Endodermal cell (in vitro differentiated cells): Measurements from ENCODE around the gene SBF2. TPM values are rescaled to one million over a fixed set of nuclear protein-coding genes. Genes with fewer than 3 reads are reported as not detected.

ENCODE experiments used
- DNase-seq: peaks from one replicate; pipeline ENCODE4 v3.0.0-alpha.2; 2017
- H3K27ac ChIP-seq: 2 replicates; pipeline ENCODE4 v1.5.1; 2013; ENCODE audit warnings: mild to moderate bottlenecking, low read depth, low read length, moderate library complexity
- H3K27me3 ChIP-seq: 2 replicates; pipeline ENCODE4 v1.6.1; 2013; ENCODE audit warnings: mild to moderate bottlenecking, low read length, moderate library complexity; ENCODE audit not compliant: insufficient read depth, control insufficient read depth, poor library complexity, severe bottlenecking
- H3K36me3 ChIP-seq: 2 replicates; pipeline ENCODE4 v1.7.0; 2013; ENCODE audit warnings: mild to moderate bottlenecking, low read length, moderate library complexity; ENCODE audit not compliant: control insufficient read depth, insufficient read depth
- H3K4me1 ChIP-seq: one replicate; pipeline ENCODE4 v1.7.0; 2013; ENCODE audit warnings: low read length; ENCODE audit not compliant: control insufficient read depth, insufficient read depth
- H3K4me3 ChIP-seq: 2 replicates; pipeline ENCODE4 v1.5.1; 2013; ENCODE audit warnings: mild to moderate bottlenecking, low read length, moderate library complexity
- H3K9ac ChIP-seq: 2 replicates; pipeline ENCODE4 v1.6.1; 2013; ENCODE audit warnings: mild to moderate bottlenecking, low read length, moderate library complexity; ENCODE audit not compliant: poor library complexity, severe bottlenecking; ENCODE audit errors: extremely low read depth
- H3K9me3 ChIP-seq: 2 replicates; pipeline ENCODE4 v1.6.1; 2013; ENCODE audit warnings: mild to moderate bottlenecking, low read length, moderate library complexity; ENCODE audit not compliant: control insufficient read depth
- H3K27ac Mint-ChIP-seq: 2 replicates; pipeline ENCODE4 v1.8.0; 2020; ENCODE audit warnings: mixed read lengths
- H3K27me3 Mint-ChIP-seq: 2 replicates; pipeline ENCODE4 v1.8.0; 2021; ENCODE audit warnings: mild to moderate bottlenecking, mixed read lengths; ENCODE audit not compliant: insufficient read depth
- H3K36me3 Mint-ChIP-seq: 2 replicates; pipeline ENCODE4 v1.8.0; 2020; ENCODE audit warnings: low read depth, mixed read lengths
- H3K4me1 Mint-ChIP-seq: 2 replicates; pipeline ENCODE4 v1.8.0; 2020; ENCODE audit warnings: mixed read lengths
- H3K4me3 Mint-ChIP-seq: 2 replicates; pipeline ENCODE4 v1.8.0; 2020; ENCODE audit warnings: mild to moderate bottlenecking, moderate library complexity, mixed read lengths
- H3K9me3 Mint-ChIP-seq: 2 replicates; pipeline ENCODE4 v1.8.0; 2020; ENCODE audit warnings: mild to moderate bottlenecking, mixed read lengths
- WGBS, 2 experiments: methylation state at CpG; one replicate each; pipeline versions ENCODE4 v1.1.5 to v1.1.7; 2013; ENCODE audit warnings: missing lambda C conversion rate in 2 of 2, mixed read lengths in 1 of 2; ENCODE audit not compliant: insufficient coverage in 1 of 2, insufficient read length in 1 of 2; 5-methylcytosine and 5-hydroxymethylcytosine counted together
- total RNA-seq, 2 donors: library from RNA; stranded (reverse); fragmentation: NEBNext Ultra II Directional in 1 of 2; extraction: Animal tissue kit (Norgen Biotek cat#: 25700) in 1 of 2; gene quantifications; 2 replicates in 1 of 2; 3 replicates in 1 of 2; pipeline ENCODE4 v1.2.1, GENCODE V29; 2021
- TF ChIP-seq, protein P1 (sequence below): fragments of 200-600 bp; sonication (generic); conservative IDR thresholded peaks from 2 replicates; pipeline ENCODE4 v1.5.0; 2021; ENCODE audit warnings: antibody characterized with exemption, mild to moderate bottlenecking

Gene SBF2
- total RNA-seq, 2 donors from 2014 or later: 27.1 to 32.5 TPM

GRCh38 chr11:9799886-9800285 is 494.1 kb downstream of the SBF2 start:
- Mint-ChIP-seq H3K27me3 (no peaks in the 10 kb centered on the region), H3K27ac (no peak overlapping the region), H3K36me3 (peaks cover 8% of the 10 kb centered on the region), H3K9me3 (no peaks in the 10 kb centered on the region), H3K4me1 (peaks cover 14% of the 10 kb centered on the region), H3K4me3 (no peak overlapping the region)
- Histone ChIP-seq H3K27ac (no peak overlapping the region), H3K9me3 (no peaks in the 10 kb centered on the region), H3K9ac (no peak overlapping the region), H3K27me3 (no peaks in the 10 kb centered on the region), H3K4me1 (peaks cover 11% of the 10 kb centered on the region), H3K36me3 (no peaks in the 10 kb centered on the region), H3K4me3 (no peak overlapping the region)
- no peak for DNase-seq
- WGBS, 2 experiments: 92 to 94% methylated on average over 3 of the region's 3 CpGs
- TF ChIP-seq, protein P1, sequence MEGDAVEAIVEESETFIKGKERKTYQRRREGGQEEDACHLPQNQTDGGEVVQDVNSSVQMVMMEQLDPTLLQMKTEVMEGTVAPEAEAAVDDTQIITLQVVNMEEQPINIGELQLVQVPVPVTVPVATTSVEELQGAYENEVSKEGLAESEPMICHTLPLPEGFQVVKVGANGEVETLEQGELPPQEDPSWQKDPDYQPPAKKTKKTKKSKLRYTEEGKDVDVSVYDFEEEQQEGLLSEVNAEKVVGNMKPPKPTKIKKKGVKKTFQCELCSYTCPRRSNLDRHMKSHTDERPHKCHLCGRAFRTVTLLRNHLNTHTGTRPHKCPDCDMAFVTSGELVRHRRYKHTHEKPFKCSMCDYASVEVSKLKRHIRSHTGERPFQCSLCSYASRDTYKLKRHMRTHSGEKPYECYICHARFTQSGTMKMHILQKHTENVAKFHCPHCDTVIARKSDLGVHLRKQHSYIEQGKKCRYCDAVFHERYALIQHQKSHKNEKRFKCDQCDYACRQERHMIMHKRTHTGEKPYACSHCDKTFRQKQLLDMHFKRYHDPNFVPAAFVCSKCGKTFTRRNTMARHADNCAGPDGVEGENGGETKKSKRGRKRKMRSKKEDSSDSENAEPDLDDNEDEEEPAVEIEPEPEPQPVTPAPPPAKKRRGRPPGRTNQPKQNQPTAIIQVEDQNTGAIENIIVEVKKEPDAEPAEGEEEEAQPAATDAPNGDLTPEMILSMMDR: no peak

GRCh38 chr11:9797300-9797699 is 496.7 kb downstream of the SBF2 start:
- Mint-ChIP-seq H3K9me3 (no peaks in the 10 kb centered on the region), H3K27ac (no peak overlapping the region)
- no peak overlapping the region for H3K9ac ChIP-seq

GRCh38 chr11:9796854-9797253 is 497.2 kb downstream of the SBF2 start:
- Mint-ChIP-seq H3K36me3 (peaks cover 12% of the 10 kb centered on the region), H3K27me3 (no peaks in the 10 kb centered on the region)
- TF ChIP-seq, protein P1: no peak

More at GRCh38 chr11:9797300-9797699, 496.7 kb downstream of the SBF2 start:
- Histone ChIP-seq H3K27me3 (no peaks in the 10 kb centered on the region), H3K27ac (no peak overlapping the region), H3K4me1 (no peaks in the 10 kb centered on the region), H3K4me3 (no peak overlapping the region), H3K36me3 (no peaks in the 10 kb centered on the region), H3K9me3 (no peaks in the 10 kb centered on the region)
- 95 to 96% methylated on average over 4 of the region's 4 CpGs for WGBS, 2 experiments
- Mint-ChIP-seq H3K36me3 (peaks cover 11% of the 10 kb centered on the region), H3K27me3 (no peaks in the 10 kb centered on the region), H3K4me3 (no peak overlapping the region), H3K4me1 (peaks cover 2% of the 10 kb centered on the region)
- DNase-seq: no peak
- TF ChIP-seq, protein P1: no peak

More at GRCh38 chr11:9796854-9797253, 497.2 kb downstream of the SBF2 start:
- Histone ChIP-seq H3K4me1 (no peaks in the 10 kb centered on the region), H3K9me3 (no peaks in the 10 kb centered on the region), H3K4me3 (no peak overlapping the region), H3K36me3 (no peaks in the 10 kb centered on the region), H3K9ac (no peak overlapping the region), H3K27me3 (no peaks in the 10 kb centered on the region), H3K27ac (no peak overlapping the region)
- 95 to 98% methylated on average over 4 to 5 of the region's 5 CpGs for WGBS, 2 experiments
- DNase-seq: no peak
- Mint-ChIP-seq H3K4me3 (no peak overlapping the region), H3K4me1 (no peaks in the 10 kb centered on the region), H3K27ac (no peak overlapping the region), H3K9me3 (no peaks in the 10 kb centered on the region)
